HEK293 (cell line): ENCODE results near the gene NAPB.
A peak's percentile ranks its signal among the peaks of the same experiment; 100 is the strongest.

Experiments used
- BCL11B ChIP-seq: fragments of 450-650 bp; formaldehyde crosslinking; IDR thresholded peaks from 2 replicates; pipeline ENCODE4 v1.5.1; 2016; ENCODE audit warnings: low read depth, missing biosample characterization, missing genetic modification characterization
- KLF7 ChIP-seq: fragments of 450-650 bp; formaldehyde crosslinking; IDR thresholded peaks from 2 replicates; pipeline ENCODE4 v1.5.1; 2016; ENCODE audit warnings: missing biosample characterization, missing genetic modification characterization, borderline replicate concordance
- TCF7L2 ChIP-seq: IDR thresholded peaks from 2 replicates; pipeline ENCODE4 v1.6.1; 2011; ENCODE audit warnings: low read depth, mild to moderate bottlenecking, inconsistent platforms, low read length, moderate library complexity, borderline replicate concordance
- WT1 ChIP-seq: fragments of 450-650 bp; formaldehyde crosslinking; IDR thresholded peaks from 2 replicates; pipeline ENCODE4 v1.5.1; 2016; ENCODE audit warnings: missing biosample characterization, missing genetic modification characterization
- ZNF121 ChIP-seq: fragments of 450-650 bp; formaldehyde crosslinking; IDR thresholded peaks from 2 replicates; pipeline ENCODE4 v1.5.1; 2016; ENCODE audit warnings: missing biosample characterization, missing genetic modification characterization
- ZNF140 ChIP-seq: fragments of 450-650 bp; formaldehyde crosslinking; IDR thresholded peaks from 2 replicates; pipeline ENCODE4 v1.5.1; 2016; ENCODE audit warnings: missing biosample characterization, missing genetic modification characterization
- ZNF157 ChIP-seq: fragments of 450-650 bp; formaldehyde crosslinking; IDR thresholded peaks from 2 replicates; pipeline ENCODE4 v1.5.1; 2016; ENCODE audit warnings: missing biosample characterization, missing genetic modification characterization
- ZNF174 ChIP-seq: fragments of 450-650 bp; formaldehyde crosslinking; IDR thresholded peaks from 2 replicates; pipeline ENCODE4 v1.5.0; 2017; ENCODE audit warnings: missing biosample characterization, mild to moderate bottlenecking, missing genetic modification characterization
- ZNF292 ChIP-seq: fragments of 450-650 bp; formaldehyde crosslinking; IDR thresholded peaks from 2 replicates; pipeline ENCODE4 v1.5.1; 2016; ENCODE audit warnings: low read depth, missing biosample characterization, missing genetic modification characterization, borderline replicate concordance
- ZNF366 ChIP-seq: fragments of 450-650 bp; formaldehyde crosslinking; conservative IDR thresholded peaks from 2 replicates; pipeline ENCODE4 v1.5.1; 2016; ENCODE audit warnings: missing biosample characterization, missing genetic modification characterization
- ZNF404 ChIP-seq: fragments of 450-650 bp; formaldehyde crosslinking; IDR thresholded peaks from 2 replicates; pipeline ENCODE4 v1.5.1; 2017; ENCODE audit warnings: missing biosample characterization, missing genetic modification characterization
- ZNF433 ChIP-seq: fragments of 450-650 bp; formaldehyde crosslinking; IDR thresholded peaks from 2 replicates; pipeline ENCODE4 v1.5.1; 2016; ENCODE audit warnings: missing biosample characterization, missing genetic modification characterization, low read depth
- ZNF501 ChIP-seq: fragments of 450-650 bp; formaldehyde crosslinking; IDR thresholded peaks from 2 replicates; pipeline ENCODE4 v1.5.1; 2016; ENCODE audit warnings: missing biosample characterization, missing genetic modification characterization
- ZNF514 ChIP-seq: fragments of 450-650 bp; formaldehyde crosslinking; IDR thresholded peaks from 2 replicates; pipeline ENCODE4 v1.5.1; 2016; ENCODE audit warnings: missing biosample characterization, missing genetic modification characterization
- ZNF544 ChIP-seq: fragments of 450-650 bp; formaldehyde crosslinking; IDR thresholded peaks from 2 replicates; pipeline ENCODE4 v1.5.0; 2017; ENCODE audit warnings: missing biosample characterization, missing genetic modification characterization
- ZNF623 ChIP-seq: fragments of 450-650 bp; formaldehyde crosslinking; IDR thresholded peaks from 2 replicates; pipeline ENCODE4 v1.5.1; 2016; ENCODE audit warnings: missing biosample characterization, missing genetic modification characterization
- ZNF629 ChIP-seq: fragments of 450-650 bp; formaldehyde crosslinking; IDR thresholded peaks from 2 replicates; pipeline ENCODE4 v1.5.1; 2017; ENCODE audit warnings: missing biosample characterization, missing genetic modification characterization
- ZNF677 ChIP-seq: fragments of 450-650 bp; IDR thresholded peaks from 2 replicates; pipeline ENCODE4 v1.5.0; 2018; ENCODE audit warnings: missing biosample characterization, mild to moderate bottlenecking, missing genetic modification characterization, moderate library complexity
- ZNF776 ChIP-seq: fragments of 450-650 bp; formaldehyde crosslinking; IDR thresholded peaks from 2 replicates; pipeline ENCODE4 v1.5.0; 2017; ENCODE audit warnings: missing biosample characterization, missing genetic modification characterization, borderline replicate concordance
- ZNF785 ChIP-seq: fragments of 450-650 bp; formaldehyde crosslinking; IDR thresholded peaks from 2 replicates; pipeline ENCODE4 v1.5.1; 2016; ENCODE audit warnings: missing biosample characterization, missing genetic modification characterization
- TF ChIP-seq, protein P1 (sequence below): fragments of 450-650 bp; formaldehyde crosslinking; IDR thresholded peaks from 2 replicates; pipeline ENCODE4 v1.5.1; 2016; ENCODE audit warnings: missing biosample characterization, missing genetic modification characterization
- TF ChIP-seq, protein P2 (sequence below): fragments of 450-650 bp; formaldehyde crosslinking; IDR thresholded peaks from 2 replicates; pipeline ENCODE4 v1.5.1; 2016; ENCODE audit warnings: missing biosample characterization, missing genetic modification characterization, low read depth
- TF ChIP-seq, protein P3 (sequence below): fragments of 450-650 bp; formaldehyde crosslinking; IDR thresholded peaks from 2 replicates; pipeline ENCODE4 v1.5.1; 2016; ENCODE audit warnings: missing biosample characterization, missing genetic modification characterization
- TF ChIP-seq, protein P4 (sequence below): fragments of 450-650 bp; formaldehyde crosslinking; IDR thresholded peaks from 2 replicates; pipeline ENCODE4 v1.5.1; 2016; ENCODE audit warnings: missing biosample characterization, missing genetic modification characterization
- TF ChIP-seq, protein P5 (sequence below): fragments of 450-650 bp; formaldehyde crosslinking; conservative IDR thresholded peaks from 2 replicates; pipeline ENCODE4 v1.5.1; 2016; ENCODE audit warnings: low read depth, missing biosample characterization, missing genetic modification characterization
- TF ChIP-seq, protein P6 (sequence below): fragments of 450-650 bp; formaldehyde crosslinking; IDR thresholded peaks from 2 replicates; pipeline ENCODE4 v1.5.1; 2016; ENCODE audit warnings: missing biosample characterization, missing genetic modification characterization

Gene NAPB

DNA sequence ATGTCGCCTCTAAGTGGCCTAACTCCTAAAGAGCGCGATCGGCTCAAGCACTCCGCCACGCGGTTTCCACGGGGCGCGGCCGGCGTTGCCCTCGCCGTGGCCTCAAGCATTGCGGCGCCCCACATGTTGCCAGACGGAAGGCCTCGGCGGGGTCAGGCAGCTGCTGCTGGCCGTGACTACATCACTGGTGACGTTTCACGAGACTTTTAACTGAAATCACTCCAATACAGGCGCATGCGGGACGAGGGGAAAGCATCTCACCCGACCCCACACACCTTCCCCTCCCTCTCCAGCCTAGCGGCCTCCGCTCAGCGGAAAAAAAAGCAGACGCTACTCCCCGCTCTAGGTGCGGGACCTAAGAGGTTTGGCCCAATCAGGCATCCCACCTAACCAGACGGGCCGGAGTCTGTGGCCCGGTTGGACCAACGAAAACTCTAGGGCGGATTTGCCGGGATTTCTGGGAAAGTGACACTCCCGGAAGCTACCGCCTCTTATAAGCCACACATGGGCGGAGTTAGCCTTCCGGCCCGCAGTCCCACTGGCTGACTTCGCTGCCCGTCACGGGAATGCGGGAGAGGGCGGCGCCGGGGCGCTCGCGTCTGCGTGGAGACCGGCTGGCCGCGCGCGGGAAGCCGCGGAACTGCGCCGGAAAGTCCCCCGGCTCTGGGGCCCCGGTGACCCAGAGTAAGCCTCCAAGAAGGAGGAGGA is 70.9 kb downstream of the NAPB start, which contains the start of gene NXT1 (continued):
- TF ChIP-seq ZNF623 (tag by site-specific recombination) (no peak), ZNF544 (tag by site-specific recombination) (no peak), ZNF629 (tag by site-specific recombination) (peak; percentile 73; the same call in 1 of the 2 replicates), ZNF433 (tag by site-specific recombination) (no peak), ZNF121 (no peak), TCF7L2 (no peak), ZNF501 (tag by site-specific recombination) (0 out of 2 replicates have a peak, but pooled peaks have one; percentile 35), BCL11B (tag by site-specific recombination) (no peak), ZNF776 (no peak), ZNF366 (no peak), ZNF157 (tag by site-specific recombination) (no peak), ZNF677 (tag by site-specific recombination) (no peak), ZNF514 (tag by site-specific recombination) (no peak), ZNF140 (no peak), ZNF404 (tag by site-specific recombination) (no peak), ZNF785 (tag by site-specific recombination) (no peak), ZNF174 (no peak), WT1 (tag by site-specific recombination) (peak; percentile 8; the same call in 1 of the 2 replicates), ZNF292 (no peak), KLF7 (tag by site-specific recombination) (no peak)
- TF ChIP-seq, protein P1, sequence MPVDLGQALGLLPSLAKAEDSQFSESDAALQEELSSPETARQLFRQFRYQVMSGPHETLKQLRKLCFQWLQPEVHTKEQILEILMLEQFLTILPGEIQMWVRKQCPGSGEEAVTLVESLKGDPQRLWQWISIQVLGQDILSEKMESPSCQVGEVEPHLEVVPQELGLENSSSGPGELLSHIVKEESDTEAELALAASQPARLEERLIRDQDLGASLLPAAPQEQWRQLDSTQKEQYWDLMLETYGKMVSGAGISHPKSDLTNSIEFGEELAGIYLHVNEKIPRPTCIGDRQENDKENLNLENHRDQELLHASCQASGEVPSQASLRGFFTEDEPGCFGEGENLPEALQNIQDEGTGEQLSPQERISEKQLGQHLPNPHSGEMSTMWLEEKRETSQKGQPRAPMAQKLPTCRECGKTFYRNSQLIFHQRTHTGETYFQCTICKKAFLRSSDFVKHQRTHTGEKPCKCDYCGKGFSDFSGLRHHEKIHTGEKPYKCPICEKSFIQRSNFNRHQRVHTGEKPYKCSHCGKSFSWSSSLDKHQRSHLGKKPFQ (tag by site-specific recombination), result no peak
- TF ChIP-seq, protein P2, sequence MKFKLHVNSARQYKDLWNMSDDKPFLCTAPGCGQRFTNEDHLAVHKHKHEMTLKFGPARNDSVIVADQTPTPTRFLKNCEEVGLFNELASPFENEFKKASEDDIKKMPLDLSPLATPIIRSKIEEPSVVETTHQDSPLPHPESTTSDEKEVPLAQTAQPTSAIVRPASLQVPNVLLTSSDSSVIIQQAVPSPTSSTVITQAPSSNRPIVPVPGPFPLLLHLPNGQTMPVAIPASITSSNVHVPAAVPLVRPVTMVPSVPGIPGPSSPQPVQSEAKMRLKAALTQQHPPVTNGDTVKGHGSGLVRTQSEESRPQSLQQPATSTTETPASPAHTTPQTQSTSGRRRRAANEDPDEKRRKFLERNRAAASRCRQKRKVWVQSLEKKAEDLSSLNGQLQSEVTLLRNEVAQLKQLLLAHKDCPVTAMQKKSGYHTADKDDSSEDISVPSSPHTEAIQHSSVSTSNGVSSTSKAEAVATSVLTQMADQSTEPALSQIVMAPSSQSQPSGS (tag by site-specific recombination), result peak; percentile 23; the same call in 1 of the 2 replicates
- TF ChIP-seq, protein P3, sequence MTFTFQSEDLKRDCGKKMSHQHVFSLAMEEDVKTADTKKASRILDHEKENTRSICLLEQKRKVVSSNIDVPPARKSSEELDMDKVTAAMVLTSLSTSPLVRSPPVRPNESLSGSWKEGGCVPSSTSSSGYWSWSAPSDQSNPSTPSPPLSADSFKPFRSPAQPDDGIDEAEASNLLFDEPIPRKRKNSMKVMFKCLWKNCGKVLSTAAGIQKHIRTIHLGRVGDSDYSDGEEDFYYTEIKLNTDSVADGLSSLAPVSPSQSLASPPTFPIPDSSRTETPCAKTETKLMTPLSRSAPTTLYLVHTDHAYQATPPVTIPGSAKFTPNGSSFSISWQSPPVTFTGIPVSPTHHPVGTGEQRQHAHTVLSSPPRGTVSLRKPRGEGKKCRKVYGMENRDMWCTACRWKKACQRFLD (tag by site-specific recombination), result no peak
- TF ChIP-seq, protein P4, sequence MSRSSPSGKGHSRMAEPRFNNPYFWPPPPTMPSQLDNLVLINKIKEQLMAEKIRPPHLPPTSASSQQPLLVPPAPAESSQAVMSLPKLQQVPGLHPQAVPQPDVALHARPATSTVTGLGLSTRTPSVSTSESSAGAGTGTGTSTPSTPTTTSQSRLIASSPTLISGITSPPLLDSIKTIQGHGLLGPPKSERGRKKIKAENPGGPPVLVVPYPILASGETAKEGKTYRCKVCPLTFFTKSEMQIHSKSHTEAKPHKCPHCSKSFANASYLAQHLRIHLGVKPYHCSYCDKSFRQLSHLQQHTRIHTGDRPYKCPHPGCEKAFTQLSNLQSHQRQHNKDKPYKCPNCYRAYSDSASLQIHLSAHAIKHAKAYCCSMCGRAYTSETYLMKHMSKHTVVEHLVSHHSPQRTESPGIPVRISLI (tag by site-specific recombination), result peak; percentile 94
- TF ChIP-seq, protein P5, sequence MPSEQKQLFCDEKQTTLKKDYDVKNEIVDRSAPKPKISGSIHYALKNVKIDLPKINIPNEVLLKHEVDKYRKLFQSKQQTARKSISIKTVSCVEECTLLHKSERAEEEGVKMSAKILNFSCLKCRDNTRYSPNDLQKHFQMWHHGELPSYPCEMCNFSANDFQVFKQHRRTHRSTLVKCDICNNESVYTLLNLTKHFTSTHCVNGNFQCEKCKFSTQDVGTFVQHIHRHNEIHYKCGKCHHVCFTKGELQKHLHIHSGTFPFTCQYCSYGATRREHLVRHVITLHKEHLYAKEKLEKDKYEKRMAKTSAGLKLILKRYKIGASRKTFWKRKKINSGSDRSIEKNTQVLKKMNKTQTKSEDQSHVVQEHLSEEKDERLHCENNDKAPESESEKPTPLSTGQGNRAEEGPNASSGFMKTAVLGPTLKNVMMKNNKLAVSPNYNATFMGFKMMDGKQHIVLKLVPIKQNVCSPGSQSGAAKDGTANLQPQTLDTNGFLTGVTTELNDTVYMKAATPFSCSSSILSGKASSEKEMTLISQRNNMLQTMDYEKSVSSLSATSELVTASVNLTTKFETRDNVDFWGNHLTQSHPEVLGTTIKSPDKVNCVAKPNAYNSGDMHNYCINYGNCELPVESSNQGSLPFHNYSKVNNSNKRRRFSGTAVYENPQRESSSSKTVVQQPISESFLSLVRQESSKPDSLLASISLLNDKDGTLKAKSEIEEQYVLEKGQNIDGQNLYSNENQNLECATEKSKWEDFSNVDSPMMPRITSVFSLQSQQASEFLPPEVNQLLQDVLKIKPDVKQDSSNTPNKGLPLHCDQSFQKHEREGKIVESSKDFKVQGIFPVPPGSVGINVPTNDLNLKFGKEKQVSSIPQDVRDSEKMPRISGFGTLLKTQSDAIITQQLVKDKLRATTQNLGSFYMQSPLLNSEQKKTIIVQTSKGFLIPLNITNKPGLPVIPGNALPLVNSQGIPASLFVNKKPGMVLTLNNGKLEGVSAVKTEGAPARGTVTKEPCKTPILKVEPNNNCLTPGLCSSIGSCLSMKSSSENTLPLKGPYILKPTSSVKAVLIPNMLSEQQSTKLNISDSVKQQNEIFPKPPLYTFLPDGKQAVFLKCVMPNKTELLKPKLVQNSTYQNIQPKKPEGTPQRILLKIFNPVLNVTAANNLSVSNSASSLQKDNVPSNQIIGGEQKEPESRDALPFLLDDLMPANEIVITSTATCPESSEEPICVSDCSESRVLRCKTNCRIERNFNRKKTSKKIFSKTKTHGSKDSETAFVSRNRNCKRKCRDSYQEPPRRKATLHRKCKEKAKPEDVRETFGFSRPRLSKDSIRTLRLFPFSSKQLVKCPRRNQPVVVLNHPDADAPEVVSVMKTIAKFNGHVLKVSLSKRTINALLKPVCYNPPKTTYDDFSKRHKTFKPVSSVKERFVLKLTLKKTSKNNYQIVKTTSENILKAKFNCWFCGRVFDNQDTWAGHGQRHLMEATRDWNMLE (tag by site-specific recombination), result no peak
- TF ChIP-seq, protein P6, sequence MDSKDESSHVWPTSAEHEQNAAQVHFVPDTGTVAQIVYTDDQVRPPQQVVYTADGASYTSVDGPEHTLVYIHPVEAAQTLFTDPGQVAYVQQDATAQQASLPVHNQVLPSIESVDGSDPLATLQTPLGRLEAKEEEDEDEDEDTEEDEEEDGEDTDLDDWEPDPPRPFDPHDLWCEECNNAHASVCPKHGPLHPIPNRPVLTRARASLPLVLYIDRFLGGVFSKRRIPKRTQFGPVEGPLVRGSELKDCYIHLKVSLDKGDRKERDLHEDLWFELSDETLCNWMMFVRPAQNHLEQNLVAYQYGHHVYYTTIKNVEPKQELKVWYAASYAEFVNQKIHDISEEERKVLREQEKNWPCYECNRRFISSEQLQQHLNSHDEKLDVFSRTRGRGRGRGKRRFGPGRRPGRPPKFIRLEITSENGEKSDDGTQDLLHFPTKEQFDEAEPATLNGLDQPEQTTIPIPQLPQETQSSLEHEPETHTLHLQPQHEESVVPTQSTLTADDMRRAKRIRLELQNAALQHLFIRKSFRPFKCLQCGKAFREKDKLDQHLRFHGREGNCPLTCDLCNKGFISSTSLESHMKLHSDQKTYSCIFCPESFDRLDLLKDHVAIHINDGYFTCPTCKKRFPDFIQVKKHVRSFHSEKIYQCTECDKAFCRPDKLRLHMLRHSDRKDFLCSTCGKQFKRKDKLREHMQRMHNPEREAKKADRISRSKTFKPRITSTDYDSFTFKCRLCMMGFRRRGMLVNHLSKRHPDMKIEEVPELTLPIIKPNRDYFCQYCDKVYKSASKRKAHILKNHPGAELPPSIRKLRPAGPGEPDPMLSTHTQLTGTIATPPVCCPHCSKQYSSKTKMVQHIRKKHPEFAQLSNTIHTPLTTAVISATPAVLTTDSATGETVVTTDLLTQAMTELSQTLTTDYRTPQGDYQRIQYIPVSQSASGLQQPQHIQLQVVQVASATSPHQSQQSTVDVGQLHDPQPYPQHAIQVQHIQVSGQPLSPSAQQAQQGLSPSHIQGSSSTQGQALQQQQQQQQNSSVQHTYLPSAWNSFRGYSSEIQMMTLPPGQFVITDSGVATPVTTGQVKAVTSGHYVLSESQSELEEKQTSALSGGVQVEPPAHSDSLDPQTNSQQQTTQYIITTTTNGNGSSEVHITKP (tag by site-specific recombination), result peak; percentile 79
